GM12892 (cell line): ENCODE data around the gene BLMH.
A peak's percentile ranks its signal among the peaks of the same experiment; 100 is the strongest.

Experiments
- DNase-seq: peaks from one replicate; pipeline ENCODE4 v3.0.0; 2011; ENCODE audit not compliant: insufficient read length
- FAIRE-seq: peaks from 2 replicates; lab custom pipeline; 2011; peaks lifted over from hg19 to GRCh38; lab: Jason Lieb, UNC
- POLR2A ChIP-seq: IDR thresholded peaks from 2 replicates; pipeline ENCODE4 v1.6.1; 2011; ENCODE audit warnings: low read depth, low read length, control low read depth
- POLR2AphosphoS5 ChIP-seq: IDR thresholded peaks from 2 replicates; pipeline ENCODE4 v1.6.1; 2011; ENCODE audit warnings: low read depth, low read length, control low read depth
- TAF1 ChIP-seq: IDR thresholded peaks from 2 replicates; pipeline ENCODE4 v1.6.1; 2011; ENCODE audit warnings: low read depth, mild to moderate bottlenecking, control low read depth, low read length, borderline replicate concordance

BLMH gene

DNA sequence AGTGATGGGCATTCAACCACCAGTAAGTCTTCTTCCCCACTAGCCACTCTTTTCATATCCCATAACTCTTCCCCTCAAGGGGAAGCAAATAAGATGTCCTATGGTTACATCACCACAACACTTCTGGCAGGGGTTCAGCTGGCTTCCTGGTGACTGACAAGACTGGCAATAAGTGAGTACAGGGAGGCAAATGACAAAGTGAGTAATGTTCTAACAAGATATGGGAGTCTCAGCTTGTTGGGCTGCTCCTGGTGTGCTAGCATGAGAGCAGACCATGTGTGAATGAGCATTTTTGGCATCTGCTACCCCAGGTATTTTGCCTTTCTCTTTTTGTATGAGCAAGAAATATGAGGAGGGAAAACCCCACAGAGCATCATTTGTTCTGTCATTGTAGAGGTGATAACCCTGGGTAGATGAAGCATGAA lies 32.2 kb upstream of the BLMH start:
- TF ChIP-seq TAF1 (no peak), POLR2A (no peak), POLR2AphosphoS5 (no peak)
- FAIRE-seq: peak; percentile 86
- no peak for DNase-seq

DNA sequence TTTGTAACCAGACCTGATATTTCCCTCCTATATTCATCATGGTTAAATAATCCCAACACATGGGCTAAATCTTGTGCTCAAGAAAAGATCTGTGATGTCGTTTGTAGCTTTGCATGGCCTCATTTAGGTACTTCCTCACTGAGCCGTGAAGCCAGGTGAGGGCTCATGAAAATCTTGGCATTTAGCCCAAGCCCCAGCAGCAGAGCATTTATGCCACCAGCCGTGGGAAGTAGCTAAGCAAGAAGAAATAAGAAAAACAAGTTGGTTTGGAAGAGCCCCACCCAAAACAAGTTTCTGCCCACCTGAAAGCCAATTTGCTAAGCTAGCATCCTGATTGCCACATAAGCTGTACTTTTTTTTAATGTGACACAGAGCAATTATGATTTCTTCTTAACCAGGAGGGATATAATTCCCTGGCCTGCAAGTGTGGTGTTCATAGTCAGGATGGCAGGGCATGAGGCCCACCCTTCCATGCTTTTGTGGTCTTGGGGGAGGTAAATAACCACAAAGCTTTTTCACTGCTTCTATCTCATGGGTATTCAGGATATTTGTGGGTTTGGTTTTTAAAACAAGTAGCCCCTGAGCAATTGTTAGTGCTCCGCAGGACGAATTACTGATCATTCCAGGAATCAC lies 31.6 kb upstream of the BLMH start:
- no peak for TF ChIP-seq POLR2A
- TF ChIP-seq TAF1: no peak
- no peak for TF ChIP-seq POLR2AphosphoS5
- peak; percentile 72 for FAIRE-seq
- no peak for DNase-seq

DNA sequence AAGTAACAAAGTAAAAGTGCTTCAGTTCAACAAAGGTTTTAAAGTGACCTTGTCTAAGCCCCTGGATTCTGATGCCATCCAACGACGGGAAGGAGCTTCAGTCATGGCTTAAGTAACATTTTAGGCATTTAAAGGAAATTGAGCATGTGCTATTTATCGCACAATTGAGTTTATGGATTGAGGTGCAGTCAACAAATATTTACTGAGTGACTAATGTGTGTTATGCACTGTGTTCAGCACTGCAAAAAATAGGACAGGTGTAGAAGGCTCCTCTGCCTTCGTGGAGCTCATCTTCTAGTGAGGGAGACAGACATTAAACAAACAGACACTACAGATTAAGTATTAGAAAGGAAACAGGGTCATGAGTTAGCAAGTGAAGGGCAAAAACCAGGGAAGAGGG lies 29.6 kb upstream of the BLMH start:
- DNase-seq (no peak), FAIRE-seq (no peak)
- TF ChIP-seq POLR2AphosphoS5: no peak
- TF ChIP-seq POLR2A: no peak
- TF ChIP-seq TAF1: no peak

DNA sequence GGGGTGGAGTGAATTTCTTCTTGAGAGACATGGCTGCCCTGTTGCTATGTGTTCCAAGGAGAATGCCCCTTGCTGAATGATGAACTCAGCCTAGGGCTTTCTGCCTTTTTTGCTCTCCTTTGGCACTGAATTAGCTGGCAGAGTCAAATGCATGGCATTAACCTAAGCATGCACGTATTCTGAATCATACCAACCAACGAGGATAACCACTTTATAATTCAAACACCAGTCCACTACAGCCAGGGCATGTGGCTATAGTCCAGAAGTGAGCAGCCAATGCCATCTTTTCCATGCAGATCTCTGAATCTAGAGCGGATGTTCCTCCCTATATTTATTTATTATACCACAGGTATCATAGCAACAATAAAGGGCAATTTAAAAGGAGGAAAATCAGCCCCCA lies 26.4 kb upstream of the BLMH start:
- TF ChIP-seq POLR2A (no peak), TAF1 (no peak), POLR2AphosphoS5 (no peak)
- no peak for FAIRE-seq
- DNase-seq: no peak

DNA sequence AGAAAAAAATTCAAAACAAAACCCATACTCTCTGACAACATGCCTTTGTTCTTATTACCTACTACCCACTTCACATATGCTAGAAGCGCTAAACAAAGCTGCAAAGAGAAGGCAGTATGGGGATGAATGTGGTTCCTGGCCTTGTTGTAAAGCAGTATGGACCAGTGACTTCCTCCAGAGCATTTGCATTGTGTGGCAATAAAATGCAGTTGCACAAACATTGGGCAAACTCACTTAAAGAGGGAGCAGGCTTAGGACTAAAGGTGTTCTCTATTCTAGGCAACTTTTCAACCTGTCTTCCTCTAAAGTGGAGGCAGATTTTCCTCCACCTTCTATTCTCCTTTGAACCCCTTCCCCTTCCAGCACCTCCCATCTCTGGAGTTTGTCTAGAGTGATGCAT lies 25.0 kb upstream of the BLMH start:
- FAIRE-seq (no peak), DNase-seq (no peak)
- no peak for TF ChIP-seq POLR2AphosphoS5
- TF ChIP-seq POLR2A: no peak
- TF ChIP-seq TAF1: no peak

DNA sequence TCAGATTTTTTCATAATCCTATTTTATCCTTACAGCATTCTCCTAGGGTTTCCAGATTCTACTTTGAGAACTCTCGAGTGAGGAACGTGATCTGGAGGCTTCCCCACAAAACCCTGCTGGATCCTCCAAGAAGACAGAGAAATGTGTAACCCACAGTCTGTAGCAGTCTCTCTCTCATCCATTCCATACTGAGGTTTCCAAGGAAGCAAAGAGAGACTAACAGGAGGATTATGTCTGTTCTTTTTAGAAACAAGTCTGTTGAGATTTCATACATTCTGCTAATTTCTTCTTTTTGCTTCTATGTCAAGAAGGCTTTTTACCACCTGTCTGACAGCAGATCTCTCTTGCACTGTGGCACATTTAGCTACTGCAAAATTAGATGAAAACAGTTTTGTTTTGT lies 23.4 kb upstream of the BLMH start:
- no peak for DNase-seq
- no peak for TF ChIP-seq TAF1
- no peak for TF ChIP-seq POLR2A
- no peak for TF ChIP-seq POLR2AphosphoS5
- no peak for FAIRE-seq

GRCh38 chr17:30314474-30314873 lies 22.7 kb upstream of the BLMH start:
- DNase-seq (no peak), FAIRE-seq (no peak)
- TF ChIP-seq TAF1 (no peak), POLR2A (no peak), POLR2AphosphoS5 (no peak)

DNA sequence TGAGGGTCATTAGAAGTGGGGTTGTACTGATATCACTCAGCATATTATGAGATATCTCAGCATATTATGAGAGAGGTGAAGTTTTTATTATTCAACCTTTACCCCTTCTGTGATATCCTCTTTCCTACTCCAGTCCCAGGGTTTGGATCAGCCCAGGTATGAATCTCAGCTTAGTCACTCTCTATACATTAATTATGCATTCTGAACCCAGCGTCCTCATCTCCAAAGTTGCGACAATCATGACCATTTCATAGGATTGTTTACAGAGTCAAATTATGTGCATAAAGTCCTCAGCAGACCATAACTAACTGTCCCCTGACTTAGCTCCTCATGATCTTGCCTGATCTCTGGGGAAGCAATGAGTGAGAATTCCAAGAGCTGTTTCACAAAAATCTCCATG lies 20.5 kb upstream of the BLMH start:
- TF ChIP-seq POLR2AphosphoS5 (no peak), TAF1 (no peak), POLR2A (no peak)
- DNase-seq: no peak
- FAIRE-seq: no peak

- DNase-seq (no peak), FAIRE-seq (peak; percentile 33)
- TF ChIP-seq TAF1 (no peak), POLR2A (no peak), POLR2AphosphoS5 (no peak)
Measured at GRCh38 chr17:30310562-30310961, 18.8 kb upstream of the BLMH start.

DNA sequence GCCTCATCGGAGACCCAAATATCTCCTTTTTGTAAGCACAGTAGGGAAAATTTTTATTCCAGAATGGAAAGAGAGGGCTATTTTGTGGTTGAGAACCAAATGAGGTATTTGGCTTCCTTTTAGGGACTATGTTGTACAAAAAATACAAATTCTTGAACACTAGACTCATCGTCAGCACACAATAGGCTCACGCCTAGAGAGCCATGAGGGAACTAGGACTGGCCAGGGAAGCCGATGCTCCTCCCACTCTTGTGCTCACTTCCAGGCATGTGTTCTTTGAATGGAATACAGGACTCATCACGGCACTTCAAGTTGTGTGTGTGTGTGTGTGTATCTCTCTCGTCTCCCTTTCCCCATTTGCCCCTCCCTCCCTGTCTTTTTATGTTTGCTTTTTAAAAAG lies 17.8 kb upstream of the BLMH start:
- TF ChIP-seq POLR2AphosphoS5 (no peak), POLR2A (no peak), TAF1 (no peak)
- FAIRE-seq (no peak), DNase-seq (no peak)

DNA sequence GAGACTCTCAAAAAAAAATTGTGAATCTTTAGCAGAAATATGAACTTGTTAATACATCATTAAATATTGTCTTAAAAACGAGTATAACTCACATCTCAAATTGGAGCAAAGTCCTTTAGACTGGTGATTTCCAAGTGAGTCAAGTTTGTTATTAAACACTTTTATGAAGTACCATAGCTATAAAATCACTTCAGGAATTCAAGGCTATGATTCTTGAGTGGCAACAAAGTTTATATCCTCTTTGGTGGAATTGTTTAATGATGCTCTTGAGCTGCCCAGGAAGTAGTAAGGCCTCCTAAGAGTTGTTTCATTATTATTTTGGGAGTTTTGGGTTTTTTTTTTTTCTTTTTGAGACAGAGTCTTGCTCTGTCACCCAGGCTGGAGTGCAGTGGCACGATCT lies 16.7 kb upstream of the BLMH start:
- FAIRE-seq (no peak), DNase-seq (no peak)
- TF ChIP-seq TAF1 (no peak), POLR2AphosphoS5 (no peak), POLR2A (no peak)

DNA sequence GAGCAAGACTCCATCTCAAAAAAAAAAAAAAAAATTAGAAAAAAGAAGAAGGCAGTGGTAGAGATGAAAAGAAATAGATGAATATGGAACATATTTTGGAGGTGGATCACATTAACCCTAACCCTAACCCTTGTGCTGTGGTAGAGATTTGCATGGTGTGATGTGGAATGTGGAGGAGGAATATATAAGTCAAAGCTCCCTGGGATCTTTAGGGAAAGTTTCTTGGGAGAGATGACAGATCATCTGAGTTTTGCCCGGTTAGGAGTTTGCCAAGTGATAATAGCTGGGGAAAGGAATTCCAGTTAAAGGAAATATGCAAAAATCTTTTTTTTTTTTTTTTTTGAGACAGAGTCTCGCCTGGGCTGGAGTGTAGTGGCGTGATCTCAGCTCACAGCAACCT lies 13.0 kb upstream of the BLMH start:
- no peak for DNase-seq
- no peak for FAIRE-seq
- TF ChIP-seq POLR2A (no peak), TAF1 (no peak), POLR2AphosphoS5 (no peak)

- no peak for TF ChIP-seq TAF1
- no peak for TF ChIP-seq POLR2A
- no peak for TF ChIP-seq POLR2AphosphoS5
- no peak for FAIRE-seq
- DNase-seq: no peak
Measured at GRCh38 chr17:30302241-30302640, 10.5 kb upstream of the BLMH start.

- DNase-seq: no peak
- TF ChIP-seq POLR2AphosphoS5 (no peak), TAF1 (no peak), POLR2A (no peak)
- no peak for FAIRE-seq
Measured at GRCh38 chr17:30300818-30301217, 9.1 kb upstream of the BLMH start.
